ENCODE data around the gene ITGA5. TPM values are rescaled to one million over a fixed set of nuclear protein-coding genes. Genes with fewer than 3 reads are reported as not detected.

ITGA5 gene
- total RNA-seq, 2 donors from 2014 or later, result 29.9 to 211 TPM

GRCh38 chr12:54393743-54394142 lies 25.3 kb downstream of the ITGA5 start:
- Mint-ChIP-seq H3K4me3 (peak overlapping the region; percentile 5), H3K4me1 (peaks cover 23% of the 10 kb centered on the region), H3K36me3 (ENCODE audit: low read depth) (peaks cover 53% of the 10 kb centered on the region), H3K27me3 (no peaks in the 10 kb centered on the region), H3K27ac (peak overlapping the region; percentile 72), H3K9me3 (no peaks in the 10 kb centered on the region)
- ATAC-seq (replicated peaks), result peak; percentile 13

- Mint-ChIP-seq H3K4me3 (no peak overlapping the region), H3K27ac (no peak overlapping the region), H3K9me3 (no peaks in the 10 kb centered on the region), H3K4me1 (peaks cover 23% of the 10 kb centered on the region), H3K36me3 (ENCODE audit: low read depth) (peaks cover 48% of the 10 kb centered on the region), H3K27me3 (no peaks in the 10 kb centered on the region)
- ATAC-seq (replicated peaks), result no peak
These were observed 25.9 kb downstream of the ITGA5 start for GRCh38 chr12:54393207-54393609.

DNA sequence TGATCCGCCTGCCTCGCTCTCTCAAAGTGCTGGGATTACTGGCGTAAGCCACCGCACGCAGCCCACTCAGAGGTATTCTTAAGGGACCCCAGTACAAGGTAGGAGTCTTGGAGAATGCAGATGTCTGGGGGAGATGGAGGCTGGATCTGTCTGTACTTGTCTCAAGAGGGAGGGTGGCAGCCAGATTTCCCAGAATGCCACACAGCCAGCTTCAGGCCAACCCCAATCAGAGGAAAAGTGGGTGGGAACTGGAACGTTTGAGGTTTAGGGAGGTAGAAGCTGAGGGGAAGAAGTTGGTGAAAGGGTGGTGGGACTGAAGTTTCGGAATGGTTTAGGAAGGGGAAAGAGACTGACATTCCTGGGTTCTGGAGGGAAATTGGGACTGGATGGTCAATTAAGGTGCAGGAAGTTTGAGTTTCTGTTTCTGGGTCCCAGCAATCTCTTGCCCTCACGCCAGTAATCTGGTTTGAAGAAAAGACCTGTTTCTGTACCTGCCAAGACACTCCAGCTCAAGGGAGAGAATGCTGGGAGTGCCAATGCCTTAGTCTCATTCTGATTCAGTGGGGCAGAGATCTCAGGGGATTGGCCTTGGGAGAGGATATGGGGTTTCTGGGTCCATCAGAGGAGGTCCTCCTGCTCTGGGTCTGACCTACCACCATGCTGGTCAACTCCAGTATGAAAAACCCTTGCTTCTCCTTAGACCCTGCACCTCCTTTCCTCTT lies 26.4 kb downstream of the ITGA5 start:
- no peak for ATAC-seq (replicated peaks)
- peaks cover 23% of the 10 kb centered on the region for H3K4me1 Mint-ChIP-seq
- H3K9me3 Mint-ChIP-seq, result no peaks in the 10 kb centered on the region
- no peaks in the 10 kb centered on the region for H3K27me3 Mint-ChIP-seq
- H3K27ac Mint-ChIP-seq, result no peak overlapping the region
- H3K4me3 Mint-ChIP-seq, result peak overlapping the region; percentile 62
- H3K36me3 Mint-ChIP-seq (ENCODE audit: low read depth), result peaks cover 42% of the 10 kb centered on the region

DNA sequence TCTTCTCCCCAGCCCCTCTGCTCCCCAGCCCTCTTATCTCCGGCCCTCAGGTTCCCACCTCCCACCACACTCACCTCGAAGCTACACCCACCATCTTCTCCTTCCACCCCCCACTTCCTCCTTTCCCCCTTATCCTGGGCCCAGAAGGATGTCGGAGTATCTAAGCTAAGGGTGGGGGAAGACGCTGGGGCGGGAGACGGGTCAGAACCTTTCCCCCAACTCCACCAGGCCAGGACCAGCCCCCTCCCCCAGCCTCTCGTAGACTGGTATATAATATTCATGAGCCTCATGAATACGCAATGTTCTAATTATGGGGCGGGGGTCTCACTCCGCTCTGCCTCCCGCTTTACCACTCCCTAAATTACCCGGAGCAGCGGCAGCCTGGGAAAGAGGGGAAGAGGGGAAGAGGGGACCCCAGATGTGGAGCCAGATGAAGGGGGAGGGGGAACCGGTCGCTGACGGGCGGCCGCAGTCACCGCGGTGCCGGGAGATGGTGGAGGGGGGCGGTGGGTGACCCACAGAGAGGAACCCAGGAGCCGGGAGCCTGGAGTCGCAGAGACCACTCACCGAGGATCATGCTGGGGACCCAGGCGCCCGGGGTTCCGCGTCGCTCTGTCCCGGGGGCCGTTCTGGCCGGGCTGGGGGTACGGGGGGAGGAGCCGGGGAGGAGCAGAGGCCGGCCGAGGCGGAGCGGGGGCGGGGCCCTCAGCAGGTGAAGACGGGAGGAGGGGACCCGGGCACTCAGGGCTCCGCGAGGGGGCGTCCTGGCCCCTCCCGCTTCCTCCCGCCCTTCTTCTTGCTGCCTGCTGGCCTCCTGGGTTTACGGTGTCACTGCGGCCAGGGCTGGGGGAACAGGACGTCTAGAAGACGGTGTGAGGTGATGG lies 28.2 kb downstream of the ITGA5 start:
- Mint-ChIP-seq H3K27ac (peak overlapping the region; percentile 12), H3K9me3 (no peaks in the 10 kb centered on the region), H3K4me1 (peaks cover 19% of the 10 kb centered on the region), H3K27me3 (no peaks in the 10 kb centered on the region), H3K36me3 (ENCODE audit: low read depth) (peaks cover 25% of the 10 kb centered on the region), H3K4me3 (peak overlapping the region; percentile 62)
- ATAC-seq (replicated peaks), result peak; percentile 64

- Mint-ChIP-seq H3K27me3 (no peaks in the 10 kb centered on the region), H3K36me3 (ENCODE audit: low read depth) (peaks cover 18% of the 10 kb centered on the region), H3K4me3 (peak overlapping the region; percentile 24), H3K27ac (peak overlapping the region; percentile 68), H3K4me1 (peaks cover 19% of the 10 kb centered on the region), H3K9me3 (no peaks in the 10 kb centered on the region)
- no peak for ATAC-seq (replicated peaks)
These were observed 28.8 kb downstream of the ITGA5 start for GRCh38 chr12:54390176-54390667.

DNA sequence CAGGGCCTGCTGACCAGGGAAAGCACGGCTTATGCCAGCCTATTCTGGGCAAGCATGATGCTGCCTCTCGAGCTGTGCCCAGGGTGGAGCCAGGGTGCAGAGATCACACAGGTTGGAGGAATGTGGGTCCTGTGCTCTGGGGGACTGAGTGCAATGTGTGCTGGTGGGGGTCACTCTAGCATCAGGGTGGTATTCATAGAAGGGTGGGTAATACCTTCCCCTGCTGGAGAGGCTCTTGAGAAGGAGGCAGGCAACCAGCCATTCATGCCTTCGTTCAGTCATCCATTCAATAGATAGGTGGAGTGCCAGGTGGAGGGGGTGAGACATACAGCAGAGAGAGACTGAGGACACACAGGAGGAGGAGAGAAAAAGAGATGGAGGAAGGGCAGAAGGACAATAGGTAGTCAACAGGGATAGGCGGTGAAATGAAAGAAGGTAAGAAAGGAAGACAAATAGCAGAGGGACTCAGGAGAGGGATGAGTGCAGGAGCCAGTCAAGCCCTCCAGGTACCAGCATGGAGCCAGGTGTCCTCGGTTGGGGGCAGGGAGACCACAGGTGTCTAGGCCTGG lies 29.4 kb downstream of the ITGA5 start:
- Mint-ChIP-seq H3K4me3 (peak overlapping the region; percentile 24), H3K27ac (peak overlapping the region; percentile 68), H3K9me3 (no peaks in the 10 kb centered on the region), H3K36me3 (ENCODE audit: low read depth) (peaks cover 13% of the 10 kb centered on the region), H3K27me3 (no peaks in the 10 kb centered on the region), H3K4me1 (peaks cover 19% of the 10 kb centered on the region)
- ATAC-seq (replicated peaks), result no peak

GRCh38 chr12:54389134-54389508 lies 29.9 kb downstream of the ITGA5 start:
- no peak for ATAC-seq (replicated peaks)
- Mint-ChIP-seq H3K4me3 (no peak overlapping the region), H3K36me3 (ENCODE audit: low read depth) (peaks cover 7% of the 10 kb centered on the region), H3K27ac (peak overlapping the region; percentile 68), H3K27me3 (no peaks in the 10 kb centered on the region), H3K9me3 (no peaks in the 10 kb centered on the region), H3K4me1 (peaks cover 17% of the 10 kb centered on the region)

- H3K4me3 Mint-ChIP-seq, result no peak overlapping the region
- no peaks in the 10 kb centered on the region for H3K9me3 Mint-ChIP-seq
- H3K27ac Mint-ChIP-seq, result peak overlapping the region; percentile 68
- H3K36me3 Mint-ChIP-seq (ENCODE audit: low read depth), result peaks cover under 1% of the 10 kb centered on the region
- H3K27me3 Mint-ChIP-seq, result no peaks in the 10 kb centered on the region
- peaks cover 12% of the 10 kb centered on the region for H3K4me1 Mint-ChIP-seq
- no peak for ATAC-seq (replicated peaks)
These were observed 30.6 kb downstream of the ITGA5 start for GRCh38 chr12:54388237-54389133.

GRCh38 chr12:54387114-54387467 lies 32.0 kb downstream of the ITGA5 start:
- ATAC-seq (replicated peaks), result no peak
- H3K27ac Mint-ChIP-seq, result peak overlapping the region; percentile 26
- H3K36me3 Mint-ChIP-seq (ENCODE audit: low read depth), result no peaks in the 10 kb centered on the region
- no peaks in the 10 kb centered on the region for H3K9me3 Mint-ChIP-seq
- no peak overlapping the region for H3K4me3 Mint-ChIP-seq
- H3K27me3 Mint-ChIP-seq, result no peaks in the 10 kb centered on the region
- H3K4me1 Mint-ChIP-seq, result peaks cover 16% of the 10 kb centered on the region

GRCh38 chr12:54386403-54387113 lies 32.5 kb downstream of the ITGA5 start:
- peak overlapping the region; percentile 26 for H3K27ac Mint-ChIP-seq
- ATAC-seq (replicated peaks), result no peak

GRCh38 chr12:54385251-54385914 lies 33.7 kb downstream of the ITGA5 start:
- no peak for ATAC-seq (replicated peaks)
- H3K4me3 Mint-ChIP-seq, result no peak overlapping the region
- no peaks in the 10 kb centered on the region for H3K36me3 Mint-ChIP-seq (ENCODE audit: low read depth)
- H3K27me3 Mint-ChIP-seq, result no peaks in the 10 kb centered on the region
- peaks cover 11% of the 10 kb centered on the region for H3K4me1 Mint-ChIP-seq
- no peaks in the 10 kb centered on the region for H3K9me3 Mint-ChIP-seq
- no peak overlapping the region for H3K27ac Mint-ChIP-seq

More at GRCh38 chr12:54386403-54387113, 32.5 kb downstream of the ITGA5 start:
- no peaks in the 10 kb centered on the region for H3K27me3 Mint-ChIP-seq
- no peaks in the 10 kb centered on the region for H3K36me3 Mint-ChIP-seq (ENCODE audit: low read depth)
- no peak overlapping the region for H3K4me3 Mint-ChIP-seq
- peaks cover 12% of the 10 kb centered on the region for H3K4me1 Mint-ChIP-seq
- H3K9me3 Mint-ChIP-seq, result no peaks in the 10 kb centered on the region

DNA sequence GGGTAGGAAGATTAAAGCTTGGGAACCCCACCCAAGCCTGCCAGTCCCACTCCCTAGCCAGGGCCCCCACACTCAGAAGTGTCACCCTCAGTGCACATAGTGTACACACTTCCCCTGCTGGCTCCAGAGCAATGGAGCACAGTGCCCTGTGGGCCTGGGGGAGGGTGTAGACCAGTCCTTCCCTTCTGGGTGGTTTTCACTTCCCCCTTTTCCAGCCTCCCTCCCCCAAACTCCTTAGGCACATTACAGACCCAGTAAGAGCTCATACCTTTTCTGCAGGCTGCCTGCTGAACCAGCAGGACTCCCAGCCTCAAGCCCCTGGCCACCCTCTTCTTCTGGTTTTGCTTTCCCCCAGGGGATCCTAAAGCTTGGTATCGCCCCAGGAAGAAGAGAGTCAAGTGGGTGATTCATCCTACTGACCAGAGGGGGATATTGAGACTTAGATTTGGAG lies 34.5 kb downstream of the ITGA5 start, which contains the start of gene ZNF385A:
TSS of gene ZNF385A (minus strand) at position 143 of the 451 bp plus-strand sequence. CDS start 219 bp downstream, outside the sequence.
- Mint-ChIP-seq H3K36me3 (ENCODE audit: low read depth) (no peaks in the 10 kb centered on the region), H3K27me3 (no peaks in the 10 kb centered on the region), H3K4me3 (no peak within 1 kb of the TSS), H3K9me3 (no peaks in the 10 kb centered on the region), H3K4me1 (peaks cover 6% of the 10 kb centered on the region), H3K27ac (peak within 1 kb of the TSS; percentile 74)
- no peak for ATAC-seq (replicated peaks)

All from activated T-helper 17 cell treated with anti-CD3 and anti-CD28 coated beads, Interleukin-2, amount 50 U/mL, for 72 hours (primary cell).